Endothelial cell of umbilical vein (primary cell): Measurements from ENCODE around the gene MAPT. TPM values are rescaled to one million over a fixed set of nuclear protein-coding genes. Genes with fewer than 3 reads are reported as not detected.

Source experiments
- BruUV-seq: library from RNA; stranded (reverse); fragments of 400-500 nt; replicated peaks from 2 replicates; lab custom pipeline; 2021; lab: Mats Ljungman, UMichigan
- CTCF ChIA-PET: fragments of 300-600, 350-600 bp; sonication (Branson Sonifier 250); formaldehyde crosslinking; loops from one replicate; lab custom pipeline; 2021; ENCODE audit warnings: antibody characterized with exemption, inconsistent platforms; lab: Charles Lee
- POLR2A ChIA-PET: fragments of 300-600, 350-600 bp; sonication (Branson Sonifier 250); formaldehyde crosslinking; loops from one replicate; lab custom pipeline; 2021; ENCODE audit warnings: antibody characterized with exemption, inconsistent platforms; lab: Charles Lee
- DNase-seq: peaks from one replicate; pipeline ENCODE4 v3.0.0-alpha.2; 2011; ENCODE audit warnings: low read depth, low spot score
- FAIRE-seq: peaks from 2 replicates; lab custom pipeline; 2011; peaks lifted over from hg19 to GRCh38; lab: Jason Lieb, UNC
- H2AFZ ChIP-seq: 2 replicates; pipeline ENCODE4 v1.6.0; 2012; ENCODE audit warnings: low read depth, low read length, control low read depth, inconsistent platforms
- H3K27ac ChIP-seq: 2 replicates; pipeline ENCODE4 v1.5.1; 2011; ENCODE audit warnings: low read depth, mild to moderate bottlenecking, control low read depth, low read length, moderate library complexity; ENCODE audit not compliant: insufficient read depth
- H3K27me3 ChIP-seq, 2 experiments: 2 replicates each; pipeline versions ENCODE4 v1.6.0 to v1.6.1; 2011; ENCODE audit warnings: low read length in 2 of 2, mixed read lengths in 1 of 2; ENCODE audit not compliant: control insufficient read depth in 2 of 2, insufficient read depth in 2 of 2
- H3K36me3 ChIP-seq, 2 experiments: 2 replicates in 1 of 2; 3 replicates in 1 of 2; pipeline ENCODE4 v1.5.1; 2011; ENCODE audit warnings: low read length in 2 of 2, mild to moderate bottlenecking in 1 of 2, moderate library complexity in 1 of 2; ENCODE audit not compliant: control insufficient read depth in 2 of 2, insufficient read depth in 2 of 2; ENCODE audit errors: extremely low read depth in 1 of 2
- H3K4me1 ChIP-seq: 3 replicates; pipeline ENCODE4 v1.5.1; 2011; ENCODE audit warnings: mild to moderate bottlenecking, low read length; ENCODE audit not compliant: control insufficient read depth, insufficient read depth; ENCODE audit errors: extremely low read depth
- H3K4me2 ChIP-seq: 2 replicates; pipeline ENCODE4 v1.6.1; 2011; ENCODE audit warnings: low read length, control low read depth, mixed read lengths; ENCODE audit not compliant: insufficient read depth
- H3K4me3 ChIP-seq, 3 experiments: fragments of 200-600 bp in 1 of 3; sonication (generic), shearing (Covaris generic) in 1 of 3; replicated peaks in 1 of 3; 2 replicates each; pipeline ENCODE4 v1.5.1; 2011 to 2016; ENCODE audit warnings: control low read depth in 3 of 3, low read length in 3 of 3, mild to moderate bottlenecking in 2 of 3, inconsistent platforms in 1 of 3, low read depth in 1 of 3, moderate library complexity in 1 of 3; ENCODE audit not compliant: insufficient read depth in 1 of 3
- H3K79me2 ChIP-seq: 2 replicates; pipeline ENCODE4 v1.6.0; 2012; ENCODE audit warnings: low read length, inconsistent platforms; ENCODE audit not compliant: control insufficient read depth, insufficient read depth
- H3K9ac ChIP-seq: replicated peaks from 2 replicates; pipeline ENCODE3; 2011; ENCODE audit warnings: low read length, control low read depth; ENCODE audit not compliant: insufficient read depth; ENCODE audit errors: extremely low read depth
- H3K9me1 ChIP-seq: replicated peaks from 3 replicates; pipeline ENCODE4 v1.6.0; 2011; ENCODE audit warnings: mild to moderate bottlenecking, low read length; ENCODE audit not compliant: control insufficient read depth, insufficient read depth; ENCODE audit errors: extremely low read depth
- H3K9me3 ChIP-seq: replicated peaks from 2 replicates; pipeline ENCODE4 v1.5.1; 2012; ENCODE audit warnings: low read length, inconsistent platforms; ENCODE audit not compliant: control insufficient read depth, insufficient read depth
- H4K20me1 ChIP-seq: replicated peaks from 2 replicates; pipeline ENCODE3; 2011; ENCODE audit warnings: mild to moderate bottlenecking, low read length; ENCODE audit not compliant: control insufficient read depth, insufficient read depth; ENCODE audit errors: extremely low read depth
- CTCF ChIP-seq, 2 donors: IDR thresholded peaks; 1 replicate in 1 of 2; 2 replicates in 1 of 2; pipeline ENCODE4 v1.5.1; 2011; ENCODE audit warnings: low read length in 2 of 2, mild to moderate bottlenecking in 2 of 2, moderate library complexity in 2 of 2, control low read depth in 1 of 2, inconsistent platforms in 1 of 2, low read depth in 1 of 2; ENCODE audit not compliant: insufficient read depth in 1 of 2; ENCODE audit errors: extremely low read depth in 1 of 2
- EZH2 ChIP-seq: IDR thresholded peaks from 2 replicates; pipeline ENCODE4 v1.6.1; 2012; ENCODE audit warnings: borderline replicate concordance, low read depth, mild to moderate bottlenecking, moderate library complexity, low read length, inconsistent platforms; ENCODE audit not compliant: severe bottlenecking
- FOS ChIP-seq: IDR thresholded peaks from 2 replicates; pipeline ENCODE4 v1.6.1; 2011; ENCODE audit warnings: mild to moderate bottlenecking, low read length, moderate library complexity, borderline replicate concordance; ENCODE audit not compliant: insufficient read depth
- GATA2 ChIP-seq: IDR thresholded peaks from 2 replicates; pipeline ENCODE4 v1.7.0; 2011; ENCODE audit warnings: low read depth, mild to moderate bottlenecking, moderate library complexity, mixed read lengths, low read length; ENCODE audit not compliant: insufficient read length, insufficient read depth
- JUN ChIP-seq: IDR thresholded peaks from 2 replicates; pipeline ENCODE4 v1.6.1; 2011; ENCODE audit warnings: borderline replicate concordance, low read depth; ENCODE audit not compliant: insufficient read length, insufficient read depth
- MAX ChIP-seq: IDR thresholded peaks from 2 replicates; pipeline ENCODE4 v1.6.1; 2011; ENCODE audit not compliant: insufficient read depth, insufficient read length
- MYC ChIP-seq: IDR thresholded peaks from one replicate; pipeline ENCODE4 v1.6.1; 2011; ENCODE audit warnings: mild to moderate bottlenecking, low read depth, low read length
- POLR2A ChIP-seq: IDR thresholded peaks from 2 replicates; pipeline ENCODE4 v1.6.1; 2012; ENCODE audit warnings: low read depth, mild to moderate bottlenecking, control low read depth, low read length
- POLR2AphosphoS5 ChIP-seq: IDR thresholded peaks from 2 replicates; pipeline ENCODE4 v1.6.1; 2012; ENCODE audit warnings: low read depth, mild to moderate bottlenecking, control low read depth, low read length, moderate library complexity; ENCODE audit not compliant: insufficient read depth
- dilution Hi-C: fragments of 300-500 bp; cut with MboI; formaldehyde crosslinking; loops from one replicate; pipeline ENCODE4 v1.15.0; 2019; ENCODE audit warnings: low sequenced_read_pairs; ENCODE audit not compliant: extremely low pct_ligation_motif_present
- intact Hi-C: fragments of 100-400 bp; cut with micrococcal nuclease; formaldehyde crosslinking; loops from one replicate; pipeline ENCODE4 v1.10.0; 2022
- polyA plus RNA-seq, 4 experiments: library from polyadenylated mRNA; depleted of rRNA in 3 of 4; stranded (reverse) in 3 of 4; unstranded in 1 of 4; fragments of >200 nt; gene quantifications; 2 replicates each; pipeline versions ENCODE4 v1.2.1 to v1.2.3, GENCODE V29; 2011 to 2012; ENCODE audit warnings: missing spikeins in 1 of 4
- total RNA-seq: library from RNA; stranded (reverse); gene quantifications from 2 replicates; pipeline ENCODE4 v1.2.3, GENCODE V29; 2021

Gene MAPT
- total and polyA plus RNA-seq, 2 donors (not counting 3 experiments of a cell fraction or from before 2014, with no cell fraction given), result 0.04 to 0.51 TPM

GRCh38 chr17:46038937-46039336 lies 144.6 kb downstream of the MAPT start:
- no peak overlapping the region for H3K9ac ChIP-seq
- no peak for FAIRE-seq
- H3K27ac ChIP-seq, result no peak overlapping the region
- no peaks in the 10 kb centered on the region for H4K20me1 ChIP-seq
- BruUV-seq, result no TSS peak
- H3K4me2 ChIP-seq, result no peak overlapping the region
- peaks cover 16 to 30% of the 10 kb centered on the region in 2 experiments for H3K36me3 ChIP-seq
- ChIA-PET CTCF (interaction anchor here (1.2 to 6.5 kb wide), 4 partner anchors 18 to 174 kb away, joined by 7 to 33 read pairs (median 10); partner anchors contain the start of gene KANSL1), POLR2A (no interaction called here)
- dilution Hi-C loops, result no loop called here
- H3K4me1 ChIP-seq, result peaks cover under 1% of the 10 kb centered on the region
- no peak for DNase-seq
- intact Hi-C loops, result no loop called here
- TF ChIP-seq JUN (no peak), FOS (no peak)
- no peak overlapping the region for H3K4me3 ChIP-seq
- H3K9me1 ChIP-seq, result no peaks in the 10 kb centered on the region
- no peaks in the 10 kb centered on the region for H3K79me2 ChIP-seq
- no peaks in the 10 kb centered on the region for H3K9me3 ChIP-seq
- no peak overlapping the region for H2AFZ ChIP-seq
- H3K27me3 ChIP-seq, result no peaks in the 10 kb centered on the region

GRCh38 chr17:46039592-46040186 lies 145.3 kb downstream of the MAPT start:
- Histone ChIP-seq H3K27me3 (no peaks in the 10 kb centered on the region), H3K4me3 (no peak overlapping the region), H3K79me2 (no peaks in the 10 kb centered on the region), H3K9me3 (no peaks in the 10 kb centered on the region), H3K36me3 (peaks cover 12 to 25% of the 10 kb centered on the region in 2 experiments), H2AFZ (no peak overlapping the region), H4K20me1 (no peaks in the 10 kb centered on the region), H3K27ac (no peak overlapping the region), H3K4me1 (peaks cover 8% of the 10 kb centered on the region), H3K9ac (no peak overlapping the region), H3K4me2 (no peak overlapping the region), H3K9me1 (no peaks in the 10 kb centered on the region)
- BruUV-seq, result no TSS peak
- FAIRE-seq, result no peak
- TF ChIP-seq MYC (no peak), GATA2 (no peak), POLR2AphosphoS5 (no peak), FOS (no peak), EZH2 (no peak), POLR2A (no peak), MAX (no peak), JUN (no peak), CTCF (IDR thresholded peaks at IDR 0.05; ENCODE audit: extremely low read depth in 1 of 2, insufficient read depth in 1 of 2, low read depth in 1 of 2, low read length in 2 of 2) (no peak)
- POLR2A ChIA-PET, result no interaction called here
- intact Hi-C loops, result no loop called here
- CTCF ChIA-PET, result interaction anchor here (1.2 to 6.5 kb wide), 4 partner anchors 17 to 173 kb away, joined by 7 to 33 read pairs (median 10); partner anchors contain the start of gene KANSL1
- dilution Hi-C loops, result no loop called here
- no peak for DNase-seq
